ENCODE measurements around the gene CD34. TPM values are rescaled to one million over a fixed set of nuclear protein-coding genes. Genes with fewer than 3 reads are reported as not detected.

CD34 gene
- polyA plus RNA-seq, 1 experiment: 1.2 TPM

DNA sequence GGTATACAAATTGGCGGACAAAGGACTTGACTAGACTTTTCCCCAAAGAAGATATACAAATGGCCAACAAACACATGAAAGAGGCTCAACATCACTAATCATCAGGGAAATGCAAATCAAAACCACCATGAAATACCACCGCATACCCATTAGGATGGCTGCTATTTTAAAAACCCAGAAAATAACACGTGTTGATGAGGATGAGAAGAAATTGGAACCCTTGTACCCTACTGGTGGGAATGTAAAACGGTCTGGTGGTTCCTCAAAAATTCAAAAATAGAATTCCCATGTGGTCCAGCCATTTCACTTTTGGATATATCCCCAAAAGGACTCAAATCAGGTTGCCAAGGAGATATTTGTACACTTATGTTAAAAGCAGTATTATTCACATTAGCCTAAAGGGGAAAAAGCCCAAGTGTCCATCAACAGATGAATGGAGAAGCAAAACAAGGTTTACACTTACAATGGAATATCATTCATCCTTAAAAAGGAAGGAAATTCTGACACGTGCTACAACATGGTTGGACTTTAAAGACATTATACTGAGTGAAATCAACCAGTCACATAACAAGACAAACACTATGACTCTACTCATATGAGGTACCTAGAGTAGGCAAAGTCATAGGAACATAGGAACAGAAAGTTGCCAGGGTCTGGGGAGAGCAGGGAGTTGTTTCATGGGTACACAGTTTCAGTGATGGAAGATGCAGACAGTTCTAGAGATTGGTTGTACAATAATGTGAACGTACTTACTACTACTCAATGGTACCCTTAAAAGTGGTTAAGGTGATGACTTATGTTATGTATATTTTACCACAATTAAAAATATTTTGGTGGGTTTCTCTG is 17.0 kb downstream of the CD34 start:
- Histone ChIP-seq H3K36me3 (ENCODE audit: control insufficient read depth, insufficient read depth, low read length) (no peaks in the 10 kb centered on the region), H3K27me3 (ENCODE audit: control insufficient read depth, insufficient read depth, low read length) (no peaks in the 10 kb centered on the region), H3K4me3 (ENCODE audit: low read depth, low read length) (no peak overlapping the region)
- TF ChIP-seq CTCF (IDR thresholded peaks at IDR 0.05; ENCODE audit: insufficient read depth, low read depth, low read length): no peak
- CTCF ChIA-PET: interaction anchor here (0.9 to 11.9 kb wide), 8 partner anchors 9 to 104 kb away, joined by 3 to 117 read pairs (median 6); partner anchors contain the start of gene CD34
- POLR2A ChIA-PET: no interaction called here
- no peak for DNase-seq (ENCODE audit: low read depth)

DNA sequence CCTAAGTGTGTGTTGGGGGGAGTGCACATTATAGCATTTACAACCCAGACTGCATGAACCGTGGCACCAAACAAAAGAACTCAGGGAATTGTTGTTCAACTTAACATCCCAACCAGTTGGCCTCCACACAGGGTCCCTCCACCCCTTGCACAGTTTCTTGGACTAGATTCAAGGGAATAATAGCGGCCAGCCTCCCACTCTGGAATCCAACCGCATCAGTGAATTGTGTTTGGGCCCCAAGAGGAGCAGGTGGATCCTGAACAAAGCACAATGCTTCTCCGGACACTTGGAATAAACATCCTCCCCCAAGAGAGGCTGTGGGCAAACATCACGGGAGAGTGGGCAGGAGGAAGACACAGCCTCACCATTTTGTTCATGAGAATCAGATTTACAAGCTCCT is 18.2 kb downstream of the CD34 start:
- Histone ChIP-seq H3K36me3 (ENCODE audit: control insufficient read depth, insufficient read depth, low read length) (no peaks in the 10 kb centered on the region), H3K4me3 (ENCODE audit: low read depth, low read length) (no peak overlapping the region), H3K27me3 (ENCODE audit: control insufficient read depth, insufficient read depth, low read length) (no peaks in the 10 kb centered on the region)
- TF ChIP-seq CTCF (IDR thresholded peaks at IDR 0.05; ENCODE audit: insufficient read depth, low read depth, low read length): no peak
- CTCF ChIA-PET: interaction anchor here (1.1 to 11.9 kb wide), 3 partner anchors 17 to 81 kb away, joined by 3 to 117 read pairs (median 8); no protein-coding TSS in a partner anchor
- POLR2A ChIA-PET: no interaction called here
- DNase-seq (ENCODE audit: low read depth): no peak

DNA sequence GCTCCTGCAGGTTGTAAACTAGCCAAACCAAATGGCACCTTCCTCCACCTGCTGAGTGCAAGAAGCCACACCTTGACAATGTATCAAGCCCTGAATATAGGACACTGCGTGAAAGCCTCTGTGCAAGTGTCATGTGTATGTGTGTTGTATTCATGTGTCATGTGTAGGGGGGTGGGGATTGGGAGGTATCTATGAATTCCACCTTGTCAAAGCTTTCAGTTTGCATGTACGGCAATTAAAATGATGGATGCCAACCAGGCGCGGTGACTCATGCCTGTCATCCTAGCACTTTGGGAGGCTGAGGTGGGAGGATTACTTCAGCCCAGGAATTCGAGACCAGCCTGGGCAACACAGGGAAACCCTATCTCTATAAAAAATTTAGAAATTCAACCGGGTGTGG is 19.8 kb downstream of the CD34 start:
- no peaks in the 10 kb centered on the region for H3K27me3 ChIP-seq (ENCODE audit: control insufficient read depth, insufficient read depth, low read length)
- POLR2A ChIA-PET: interaction anchor here (1.0 kb wide), 1 partner anchor 34 kb away, joined by 3 read pairs; no protein-coding TSS in a partner anchor
- H3K4me3 ChIP-seq (ENCODE audit: low read depth, low read length): no peak overlapping the region
- CTCF ChIA-PET: interaction anchor here (2.2 to 11.9 kb wide), 2 partner anchors 64 to 73 kb away, joined by 7 to 117 read pairs; no protein-coding TSS in a partner anchor
- no peak for DNase-seq (ENCODE audit: low read depth)
- no peak for TF ChIP-seq CTCF (IDR thresholded peaks at IDR 0.05; ENCODE audit: insufficient read depth, low read depth, low read length)
- H3K36me3 ChIP-seq (ENCODE audit: control insufficient read depth, insufficient read depth, low read length): no peaks in the 10 kb centered on the region

GRCh38 chr1:207890136-207890738 is 20.7 kb downstream of the CD34 start:
- Histone ChIP-seq H3K27me3 (ENCODE audit: control insufficient read depth, insufficient read depth, low read length) (no peaks in the 10 kb centered on the region), H3K36me3 (ENCODE audit: control insufficient read depth, insufficient read depth, low read length) (no peaks in the 10 kb centered on the region), H3K4me3 (ENCODE audit: low read depth, low read length) (0 out of 2 replicates have a peak overlapping the region, but pooled peaks have one; percentile 6)
- DNase-seq (ENCODE audit: low read depth): peak; percentile 88
- POLR2A ChIA-PET: interaction anchor here (0.8 to 1.0 kb wide), 2 partner anchors 35 to 73 kb away, joined by 3 to 4 read pairs; no protein-coding TSS in a partner anchor
- TF ChIP-seq CTCF (IDR thresholded peaks at IDR 0.05; ENCODE audit: insufficient read depth, low read depth, low read length): no peak
- CTCF ChIA-PET: interaction anchor here (2.2 to 11.9 kb wide), 2 partner anchors 63 to 74 kb away, joined by 7 to 117 read pairs; no protein-coding TSS in a partner anchor

DNA sequence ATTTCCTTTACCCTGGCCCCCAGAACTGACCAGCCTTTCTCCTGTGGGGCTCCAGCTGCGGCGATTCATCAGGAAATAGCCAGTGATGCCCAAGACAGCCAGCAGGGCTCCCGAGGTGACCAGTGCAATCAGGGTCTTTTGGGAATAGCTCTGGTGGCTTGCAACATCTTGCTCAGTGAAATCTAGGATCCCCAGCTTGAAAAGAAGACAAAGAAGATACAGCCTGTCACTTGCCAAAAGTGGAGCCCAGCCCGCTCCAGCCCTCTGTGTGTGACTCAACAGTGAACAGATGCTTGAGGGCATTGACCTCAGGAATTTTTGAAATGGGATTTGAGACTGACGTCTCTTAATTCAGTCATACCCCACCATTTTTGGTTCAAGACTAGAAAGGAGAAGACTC is 22.3 kb downstream of the CD34 start:
- H3K4me3 ChIP-seq (ENCODE audit: low read depth, low read length): no peak overlapping the region
- no peaks in the 10 kb centered on the region for H3K27me3 ChIP-seq (ENCODE audit: control insufficient read depth, insufficient read depth, low read length)
- TF ChIP-seq CTCF (IDR thresholded peaks at IDR 0.05; ENCODE audit: insufficient read depth, low read depth, low read length): peak; percentile 29; the same call in 1 of the 2 replicates
- peak; percentile 32 for DNase-seq (ENCODE audit: low read depth)
- POLR2A ChIA-PET: no interaction called here
- no peaks in the 10 kb centered on the region for H3K36me3 ChIP-seq (ENCODE audit: control insufficient read depth, insufficient read depth, low read length)
- CTCF ChIA-PET: interaction anchor here (0.6 to 10.0 kb wide), 10 partner anchors 9 to 363 kb away, joined by 3 to 206 read pairs (median 5); no protein-coding TSS in a partner anchor
